HEK293 (cell line): ENCODE data around the gene FAM237A.

Experiments used
- CTCF ChIA-PET: fragments of 350-600 bp; formaldehyde crosslinking; extraction: SDS; loops from one replicate; lab custom pipeline; 2021; ENCODE audit warnings: antibody characterized with exemption; lab: Yijun Ruan, JAX
- POLR2A ChIA-PET: fragments of 300-600 bp; formaldehyde crosslinking; extraction: SDS; loops from one replicate; lab custom pipeline; 2020; ENCODE audit warnings: antibody characterized with exemption, inconsistent platforms; lab: Yijun Ruan, JAX
- H3K27ac ChIP-seq: fragments of 200-500 bp; sonication (Bioruptor generic); 2 replicates; pipeline ENCODE4 v1.5.1; 2014; ENCODE audit warnings: low read depth, low read length, control low read depth, inconsistent platforms; ENCODE audit errors: extremely low read depth
- H3K36me3 ChIP-seq, 2 experiments: fragments of 200-500 bp in 1 of 2; sonication (Bioruptor generic) in 1 of 2; 1 replicate in 1 of 2; 2 replicates in 1 of 2; pipeline ENCODE4 v1.5.1; 2014 to 2017; ENCODE audit warnings: inconsistent platforms in 2 of 2, low read length in 2 of 2; ENCODE audit not compliant: control insufficient read depth in 2 of 2, insufficient read depth in 1 of 2
- H3K4me1 ChIP-seq: fragments of 200-500 bp; sonication (Bioruptor generic); 2 replicates; pipeline ENCODE4 v1.5.1; 2014; ENCODE audit warnings: mild to moderate bottlenecking, low read length, inconsistent platforms; ENCODE audit not compliant: control insufficient read depth, insufficient read depth
- H3K4me3 ChIP-seq: 2 replicates; pipeline ENCODE4 v1.5.1; 2011; ENCODE audit warnings: low read depth, mild to moderate bottlenecking, control low read depth, low read length, moderate library complexity
- H3K9me3 ChIP-seq: fragments of 200-500 bp; sonication (Bioruptor generic); 2 replicates; pipeline ENCODE4 v1.5.1; 2014; ENCODE audit warnings: low read depth, low read length, inconsistent platforms; ENCODE audit not compliant: control insufficient read depth, insufficient read depth
- FEZF1 ChIP-seq: fragments of 450-650 bp; formaldehyde crosslinking; IDR thresholded peaks from 2 replicates; pipeline ENCODE4 v1.5.1; 2016; ENCODE audit warnings: missing biosample characterization, missing genetic modification characterization
- GLI2 ChIP-seq: fragments of 450-650 bp; formaldehyde crosslinking; IDR thresholded peaks from 2 replicates; pipeline ENCODE4; 2017; ENCODE audit warnings: missing biosample characterization, missing genetic modification characterization, low read depth, borderline replicate concordance
- GLI4 ChIP-seq: fragments of 450-650 bp; formaldehyde crosslinking; IDR thresholded peaks from 2 replicates; pipeline ENCODE4 v1.5.1; 2016; ENCODE audit warnings: missing biosample characterization, missing genetic modification characterization
- KLF7 ChIP-seq: fragments of 450-650 bp; formaldehyde crosslinking; IDR thresholded peaks from 2 replicates; pipeline ENCODE4 v1.5.1; 2016; ENCODE audit warnings: missing biosample characterization, missing genetic modification characterization, borderline replicate concordance
- MEIS1 ChIP-seq: sonication (generic); formaldehyde crosslinking; IDR thresholded peaks from 2 replicates; pipeline ENCODE4 v1.8.1; 2022; ENCODE audit warnings: missing genetic modification reagents, mild to moderate bottlenecking, borderline replicate concordance
- OSR2 ChIP-seq: fragments of 450-650 bp; formaldehyde crosslinking; IDR thresholded peaks from 2 replicates; pipeline ENCODE4 v1.5.1; 2016; ENCODE audit warnings: missing biosample characterization, missing genetic modification characterization
- SALL2 ChIP-seq: fragments of 450-650 bp; formaldehyde crosslinking; IDR thresholded peaks from 2 replicates; pipeline ENCODE4 v1.5.0; 2017; ENCODE audit warnings: missing biosample characterization, mild to moderate bottlenecking, missing genetic modification characterization, borderline replicate concordance
- YY1 ChIP-seq: fragments of 450-650 bp; formaldehyde crosslinking; IDR thresholded peaks from 2 replicates; pipeline ENCODE4 v1.5.1; 2018; ENCODE audit warnings: missing biosample characterization, missing genetic modification characterization
- ZFP69B ChIP-seq: fragments of 450-650 bp; formaldehyde crosslinking; IDR thresholded peaks from 2 replicates; pipeline ENCODE4 v1.5.1; 2016; ENCODE audit warnings: missing biosample characterization, missing genetic modification characterization
- ZNF114 ChIP-seq: fragments of 450-650 bp; formaldehyde crosslinking; IDR thresholded peaks from 2 replicates; pipeline ENCODE4 v1.5.0; 2017; ENCODE audit warnings: missing biosample characterization, missing genetic modification characterization
- ZNF138 ChIP-seq: fragments of 450-650 bp; formaldehyde crosslinking; IDR thresholded peaks from 2 replicates; pipeline ENCODE4 v1.5.1; 2016; ENCODE audit warnings: missing biosample characterization, missing genetic modification characterization, borderline replicate concordance
- ZNF19 ChIP-seq: fragments of 450-650 bp; formaldehyde crosslinking; IDR thresholded peaks from 2 replicates; pipeline ENCODE4; 2016; ENCODE audit warnings: missing biosample characterization, missing genetic modification characterization, low read depth
- ZNF23 ChIP-seq: fragments of 450-650 bp; formaldehyde crosslinking; IDR thresholded peaks from 2 replicates; pipeline ENCODE4 v1.5.1; 2016; ENCODE audit warnings: missing biosample characterization, missing genetic modification characterization, borderline replicate concordance
- ZNF311 ChIP-seq: fragments of 450-650 bp; formaldehyde crosslinking; IDR thresholded peaks from 2 replicates; pipeline ENCODE4 v1.5.1; 2017; ENCODE audit warnings: missing biosample characterization, missing genetic modification characterization, borderline replicate concordance
- ZNF324 ChIP-seq: fragments of 450-650 bp; formaldehyde crosslinking; IDR thresholded peaks from 2 replicates; pipeline ENCODE4 v1.5.1; 2016; ENCODE audit warnings: missing biosample characterization, missing genetic modification characterization
- ZNF335 ChIP-seq: fragments of 450-650 bp; formaldehyde crosslinking; conservative IDR thresholded peaks from 2 replicates; pipeline ENCODE4 v1.5.1; 2016; ENCODE audit warnings: missing biosample characterization, missing genetic modification characterization
- ZNF366 ChIP-seq: fragments of 450-650 bp; formaldehyde crosslinking; conservative IDR thresholded peaks from 2 replicates; pipeline ENCODE4 v1.5.1; 2016; ENCODE audit warnings: missing biosample characterization, missing genetic modification characterization
- ZNF521 ChIP-seq: fragments of 450-650 bp; formaldehyde crosslinking; IDR thresholded peaks from 2 replicates; pipeline ENCODE4 v1.5.1; 2017; ENCODE audit warnings: missing biosample characterization, mild to moderate bottlenecking, missing genetic modification characterization
- ZNF707 ChIP-seq: fragments of 450-650 bp; formaldehyde crosslinking; IDR thresholded peaks from 2 replicates; pipeline ENCODE4 v1.5.1; 2016; ENCODE audit warnings: missing biosample characterization, missing genetic modification characterization
- TF ChIP-seq, protein P1 (sequence below): fragments of 450-650 bp; formaldehyde crosslinking; IDR thresholded peaks from 2 replicates; pipeline ENCODE4 v1.5.1; 2017; ENCODE audit warnings: missing biosample characterization, missing genetic modification characterization
- TF ChIP-seq, protein P2 (sequence below): fragments of 450-650 bp; formaldehyde crosslinking; IDR thresholded peaks from 2 replicates; pipeline ENCODE4 v1.5.1; 2016; ENCODE audit warnings: missing biosample characterization, missing genetic modification characterization, borderline replicate concordance
- TF ChIP-seq, protein P3 (sequence below): fragments of 450-650 bp; IDR thresholded peaks from 2 replicates; pipeline ENCODE4 v1.5.1; 2018; ENCODE audit warnings: missing biosample characterization, mild to moderate bottlenecking, missing genetic modification characterization
- TF ChIP-seq, protein P4 (sequence below): fragments of 450-650 bp; formaldehyde crosslinking; IDR thresholded peaks from 2 replicates; pipeline ENCODE4 v1.5.1; 2016; ENCODE audit warnings: missing biosample characterization, missing genetic modification characterization

Gene FAM237A

DNA sequence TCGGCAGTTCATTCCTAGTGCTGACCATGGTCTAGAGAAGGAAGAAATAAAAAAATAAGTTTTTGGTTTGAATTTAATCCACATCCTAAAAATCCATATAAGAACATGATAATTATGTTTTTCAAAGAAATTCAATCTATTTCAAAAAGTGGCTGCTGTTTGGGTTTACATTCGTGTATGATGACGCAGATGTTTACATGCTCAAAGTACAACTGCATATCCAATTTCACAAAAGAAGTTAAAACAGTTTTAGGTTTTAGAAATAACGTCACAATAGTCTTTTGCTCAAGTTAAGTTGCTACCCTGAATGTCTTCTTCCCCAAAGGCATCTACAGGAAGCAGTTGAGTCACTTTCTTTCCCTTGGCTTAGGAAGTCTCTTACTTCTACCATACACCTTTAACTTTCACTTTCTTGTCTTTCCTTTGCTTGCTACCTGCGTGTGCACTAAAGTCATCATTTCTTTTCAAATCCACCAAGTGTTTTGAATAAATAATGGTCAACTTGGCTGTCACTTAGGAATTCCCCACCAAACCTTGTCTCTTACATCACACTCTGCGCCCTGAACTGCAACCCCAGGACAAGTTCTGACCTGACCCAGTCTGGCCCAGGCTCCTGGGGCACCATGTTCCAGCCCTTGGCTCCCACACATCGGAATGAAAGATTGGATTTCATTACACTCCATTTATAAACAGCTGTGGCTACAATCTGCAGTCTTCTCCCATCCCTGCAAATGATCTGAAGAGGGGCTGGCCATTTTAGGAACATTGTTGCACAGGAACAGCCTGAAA lies 28.4 kb downstream of the FAM237A start (continued):
- TF ChIP-seq, protein P1, sequence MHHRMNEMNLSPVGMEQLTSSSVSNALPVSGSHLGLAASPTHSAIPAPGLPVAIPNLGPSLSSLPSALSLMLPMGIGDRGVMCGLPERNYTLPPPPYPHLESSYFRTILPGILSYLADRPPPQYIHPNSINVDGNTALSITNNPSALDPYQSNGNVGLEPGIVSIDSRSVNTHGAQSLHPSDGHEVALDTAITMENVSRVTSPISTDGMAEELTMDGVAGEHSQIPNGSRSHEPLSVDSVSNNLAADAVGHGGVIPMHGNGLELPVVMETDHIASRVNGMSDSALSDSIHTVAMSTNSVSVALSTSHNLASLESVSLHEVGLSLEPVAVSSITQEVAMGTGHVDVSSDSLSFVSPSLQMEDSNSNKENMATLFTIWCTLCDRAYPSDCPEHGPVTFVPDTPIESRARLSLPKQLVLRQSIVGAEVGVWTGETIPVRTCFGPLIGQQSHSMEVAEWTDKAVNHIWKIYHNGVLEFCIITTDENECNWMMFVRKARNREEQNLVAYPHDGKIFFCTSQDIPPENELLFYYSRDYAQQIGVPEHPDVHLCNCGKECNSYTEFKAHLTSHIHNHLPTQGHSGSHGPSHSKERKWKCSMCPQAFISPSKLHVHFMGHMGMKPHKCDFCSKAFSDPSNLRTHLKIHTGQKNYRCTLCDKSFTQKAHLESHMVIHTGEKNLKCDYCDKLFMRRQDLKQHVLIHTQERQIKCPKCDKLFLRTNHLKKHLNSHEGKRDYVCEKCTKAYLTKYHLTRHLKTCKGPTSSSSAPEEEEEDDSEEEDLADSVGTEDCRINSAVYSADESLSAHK (tag by site-specific recombination): no peak
- TF ChIP-seq ZNF311 (tag by site-specific recombination): no peak
- no peak for TF ChIP-seq ZNF114 (tag by site-specific recombination)
- no peak for TF ChIP-seq KLF7 (tag by site-specific recombination)
- TF ChIP-seq ZNF707 (tag by site-specific recombination): no peak
- no peak for TF ChIP-seq ZNF19 (tag by site-specific recombination)

DNA sequence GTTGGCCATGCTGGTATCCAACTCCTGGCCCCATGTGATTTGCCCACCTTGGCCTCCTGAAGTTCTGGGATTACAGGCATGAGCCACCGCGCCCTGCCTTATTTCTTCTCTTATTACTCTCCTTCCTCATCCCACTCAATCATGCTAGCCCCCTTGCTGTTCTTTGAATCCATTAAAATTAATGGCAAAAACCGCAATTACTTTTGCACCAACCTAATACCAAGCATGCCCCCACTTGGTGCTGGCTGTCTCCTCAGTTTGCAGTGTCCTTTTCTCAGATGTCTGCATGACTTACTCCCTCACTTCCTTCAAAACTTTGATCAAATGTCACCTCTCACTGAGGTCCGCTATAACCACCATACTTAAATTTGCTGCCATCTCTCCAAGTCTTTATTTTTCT lies 41.3 kb downstream of the FAM237A start:
- CTCF ChIA-PET: interaction anchor here (0.6 to 1.4 kb wide), 2 partner anchors 11 to 767 kb away, joined by 3 to 4 read pairs; no protein-coding TSS in a partner anchor
- no peaks in the 10 kb centered on the region for H3K36me3 ChIP-seq
- POLR2A ChIA-PET: no interaction called here
- TF ChIP-seq ZNF324 (no peak), GLI2 (tag by site-specific recombination) (no peak), MEIS1 (CRISPR knock-in tag) (no peak), ZNF23 (tag by site-specific recombination) (no peak), GLI4 (tag by site-specific recombination) (no peak), ZNF521 (tag by site-specific recombination) (no peak), YY1 (tag by site-specific recombination) (no peak), OSR2 (tag by site-specific recombination) (no peak), SALL2 (no peak), ZNF138 (tag by site-specific recombination) (no peak), ZNF311 (tag by site-specific recombination) (no peak), ZFP69B (no peak), ZNF366 (tag by site-specific recombination) (no peak), FEZF1 (tag by site-specific recombination) (no peak), ZNF335 (tag by site-specific recombination) (no peak)
- TF ChIP-seq, protein P2, sequence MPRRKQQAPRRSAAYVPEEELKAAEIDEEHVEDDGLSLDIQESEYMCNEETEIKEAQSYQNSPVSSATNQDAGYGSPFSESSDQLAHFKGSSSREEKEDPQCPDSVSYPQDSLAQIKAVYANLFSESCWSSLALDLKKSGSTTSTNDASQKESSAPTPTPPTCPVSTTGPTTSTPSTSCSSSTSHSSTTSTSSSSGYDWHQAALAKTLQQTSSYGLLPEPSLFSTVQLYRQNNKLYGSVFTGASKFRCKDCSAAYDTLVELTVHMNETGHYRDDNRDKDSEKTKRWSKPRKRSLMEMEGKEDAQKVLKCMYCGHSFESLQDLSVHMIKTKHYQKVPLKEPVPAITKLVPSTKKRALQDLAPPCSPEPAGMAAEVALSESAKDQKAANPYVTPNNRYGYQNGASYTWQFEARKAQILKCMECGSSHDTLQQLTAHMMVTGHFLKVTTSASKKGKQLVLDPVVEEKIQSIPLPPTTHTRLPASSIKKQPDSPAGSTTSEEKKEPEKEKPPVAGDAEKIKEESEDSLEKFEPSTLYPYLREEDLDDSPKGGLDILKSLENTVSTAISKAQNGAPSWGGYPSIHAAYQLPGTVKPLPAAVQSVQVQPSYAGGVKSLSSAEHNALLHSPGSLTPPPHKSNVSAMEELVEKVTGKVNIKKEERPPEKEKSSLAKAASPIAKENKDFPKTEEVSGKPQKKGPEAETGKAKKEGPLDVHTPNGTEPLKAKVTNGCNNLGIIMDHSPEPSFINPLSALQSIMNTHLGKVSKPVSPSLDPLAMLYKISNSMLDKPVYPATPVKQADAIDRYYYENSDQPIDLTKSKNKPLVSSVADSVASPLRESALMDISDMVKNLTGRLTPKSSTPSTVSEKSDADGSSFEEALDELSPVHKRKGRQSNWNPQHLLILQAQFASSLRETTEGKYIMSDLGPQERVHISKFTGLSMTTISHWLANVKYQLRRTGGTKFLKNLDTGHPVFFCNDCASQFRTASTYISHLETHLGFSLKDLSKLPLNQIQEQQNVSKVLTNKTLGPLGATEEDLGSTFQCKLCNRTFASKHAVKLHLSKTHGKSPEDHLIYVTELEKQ (tag by site-specific recombination): no peak
- TF ChIP-seq, protein P3, sequence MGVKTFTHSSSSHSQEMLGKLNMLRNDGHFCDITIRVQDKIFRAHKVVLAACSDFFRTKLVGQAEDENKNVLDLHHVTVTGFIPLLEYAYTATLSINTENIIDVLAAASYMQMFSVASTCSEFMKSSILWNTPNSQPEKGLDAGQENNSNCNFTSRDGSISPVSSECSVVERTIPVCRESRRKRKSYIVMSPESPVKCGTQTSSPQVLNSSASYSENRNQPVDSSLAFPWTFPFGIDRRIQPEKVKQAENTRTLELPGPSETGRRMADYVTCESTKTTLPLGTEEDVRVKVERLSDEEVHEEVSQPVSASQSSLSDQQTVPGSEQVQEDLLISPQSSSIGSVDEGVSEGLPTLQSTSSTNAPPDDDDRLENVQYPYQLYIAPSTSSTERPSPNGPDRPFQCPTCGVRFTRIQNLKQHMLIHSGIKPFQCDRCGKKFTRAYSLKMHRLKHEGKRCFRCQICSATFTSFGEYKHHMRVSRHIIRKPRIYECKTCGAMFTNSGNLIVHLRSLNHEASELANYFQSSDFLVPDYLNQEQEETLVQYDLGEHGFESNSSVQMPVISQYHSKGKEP (tag by site-specific recombination): no peak
- TF ChIP-seq, protein P4, sequence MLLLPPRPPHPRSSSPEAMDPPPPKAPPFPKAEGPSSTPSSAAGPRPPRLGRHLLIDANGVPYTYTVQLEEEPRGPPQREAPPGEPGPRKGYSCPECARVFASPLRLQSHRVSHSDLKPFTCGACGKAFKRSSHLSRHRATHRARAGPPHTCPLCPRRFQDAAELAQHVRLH (tag by site-specific recombination): no peak
- H3K9me3 ChIP-seq: no peaks in the 10 kb centered on the region
- H3K4me1 ChIP-seq: no peaks in the 10 kb centered on the region
- no peak overlapping the region for H3K4me3 ChIP-seq
- H3K27ac ChIP-seq: no peak overlapping the region
